Stimulated activated CD4-positive, alpha-beta T cell treated with anti-CD3 and anti-CD28 coated beads, Interleukin-1b, Interleukin-23, amount 100 ng/mL, for 1 hour (primary cell): ENCODE results near the gene ZNF283.

Experiments
- DNase-seq, 2 donors: peaks; one replicate each; pipeline ENCODE4 v3.0.0-alpha.2; 2020; ENCODE audit warnings: low read depth in 2 of 2

Gene ZNF283

GRCh38 chr19:43826787-43827754 is at the start of gene ZNF283:
Gene ZNF283, plus strand, starts transcription at chr19:43827321. Its CDS starts 6,184 bp downstream, at chr19:43833505.
- DNase-seq, result peak; percentile 47 to 68

GRCh38 chr19:43778651-43779050 is 48.5 kb upstream of the ZNF283 start:
- no peak for DNase-seq

- no peak for DNase-seq
These were observed 47.8 kb upstream of the ZNF283 start for GRCh38 chr19:43779147-43779819.

GRCh38 chr19:43779820-43780219 is 47.3 kb upstream of the ZNF283 start:
- no peak for DNase-seq

GRCh38 chr19:43780706-43781525 is 46.2 kb upstream of the ZNF283 start, which contains the start of gene KCNN4:
Gene KCNN4, minus strand, starts transcription at chr19:43780973. Its CDS starts 112 bp downstream, at chr19:43780861.
- DNase-seq, result peak in 1 of 2 donors; percentile 48

- DNase-seq, result no peak
These were observed 45.4 kb upstream of the ZNF283 start for GRCh38 chr19:43781630-43782310.

GRCh38 chr19:43782311-43782660 is 44.8 kb upstream of the ZNF283 start:
- no peak for DNase-seq

- DNase-seq, result no peak
These were observed 44.4 kb upstream of the ZNF283 start for GRCh38 chr19:43782689-43783231.

GRCh38 chr19:43783636-43784035 is 43.5 kb upstream of the ZNF283 start:
- no peak for DNase-seq

- peak in 1 of 2 donors; percentile 51 for DNase-seq
These were observed 42.7 kb upstream of the ZNF283 start for GRCh38 chr19:43784241-43784980.

GRCh38 chr19:43784981-43785808 is 41.9 kb upstream of the ZNF283 start:
- no peak for DNase-seq

- DNase-seq, result no peak
These were observed 40.5 kb upstream of the ZNF283 start for GRCh38 chr19:43786665-43787064.

- DNase-seq, result no peak
These were observed 38.1 kb upstream of the ZNF283 start for GRCh38 chr19:43789029-43789428.

GRCh38 chr19:43790587-43790986 is 36.5 kb upstream of the ZNF283 start:
- DNase-seq, result no peak

GRCh38 chr19:43797118-43797517 is 30.0 kb upstream of the ZNF283 start:
- DNase-seq, result no peak

- no peak for DNase-seq
These were observed 29.6 kb upstream of the ZNF283 start for GRCh38 chr19:43797556-43797955.

GRCh38 chr19:43798026-43798545 is 29.0 kb upstream of the ZNF283 start:
- DNase-seq, result no peak

- DNase-seq, result no peak
These were observed 28.3 kb upstream of the ZNF283 start for GRCh38 chr19:43798546-43799409.
